Astrocyte (in vitro differentiated cells and primary cell): ENCODE measurements around the gene RNPEP. TPM values are rescaled to one million over a fixed set of nuclear protein-coding genes. Genes with fewer than 3 reads are reported as not detected.

Source experiments
- DNase-seq: peaks from one replicate; pipeline ENCODE4 v3.0.0-alpha.2; 2010; ENCODE audit warnings: low read depth
- FAIRE-seq: peaks from 2 replicates; lab custom pipeline; 2011; peaks lifted over from hg19 to GRCh38; lab: Jason Lieb, UNC
- H2AFZ ChIP-seq: 2 replicates; pipeline ENCODE4 v1.6.0; 2012; ENCODE audit warnings: low read depth, low read length, inconsistent platforms
- H3K27ac ChIP-seq: 2 replicates; pipeline ENCODE4 v1.5.1; 2011; ENCODE audit warnings: low read depth, low read length, inconsistent platforms
- H3K27me3 ChIP-seq: 2 replicates; pipeline ENCODE4 v1.6.0; 2011; ENCODE audit warnings: low read length, inconsistent platforms; ENCODE audit not compliant: insufficient read depth
- H3K36me3 ChIP-seq: 2 replicates; pipeline ENCODE4 v1.5.1; 2011; ENCODE audit warnings: low read length, inconsistent platforms; ENCODE audit not compliant: insufficient read depth
- H3K4me1 ChIP-seq: 2 replicates; pipeline ENCODE4 v1.5.1; 2011; ENCODE audit warnings: low read length, inconsistent platforms; ENCODE audit not compliant: insufficient read depth
- H3K4me2 ChIP-seq: 2 replicates; pipeline ENCODE4 v1.6.0; 2012; ENCODE audit warnings: low read length, inconsistent platforms
- H3K4me3 ChIP-seq: 2 replicates; pipeline ENCODE4 v1.5.1; 2011; ENCODE audit warnings: low read depth, mild to moderate bottlenecking, low read length, inconsistent platforms; ENCODE audit not compliant: insufficient read depth
- H3K79me2 ChIP-seq: 2 replicates; pipeline ENCODE4 v1.6.0; 2012; ENCODE audit warnings: mild to moderate bottlenecking, low read length, inconsistent platforms; ENCODE audit not compliant: insufficient read depth
- H3K9ac ChIP-seq: 2 replicates; pipeline ENCODE4 v1.6.0; 2012; ENCODE audit warnings: mild to moderate bottlenecking, low read length, inconsistent platforms
- H3K9me3 ChIP-seq: 2 replicates; pipeline ENCODE4 v1.5.1; 2012; ENCODE audit warnings: low read depth, mild to moderate bottlenecking, low read length, inconsistent platforms; ENCODE audit not compliant: insufficient read depth
- H4K20me1 ChIP-seq: 2 replicates; pipeline ENCODE4 v1.6.0; 2012; ENCODE audit warnings: low read length, inconsistent platforms; ENCODE audit not compliant: insufficient read depth
- H3K27ac Mint-ChIP-seq: one replicate; pipeline ENCODE4 v1.8.0; 2021; ENCODE audit warnings: mild to moderate bottlenecking, mixed read lengths; ENCODE audit not compliant: unreplicated experiment
- H3K27me3 Mint-ChIP-seq: one replicate; pipeline ENCODE4 v1.8.0; 2021; ENCODE audit warnings: low read depth, mixed read lengths; ENCODE audit not compliant: unreplicated experiment
- H3K36me3 Mint-ChIP-seq: one replicate; pipeline ENCODE4 v1.8.0; 2021; ENCODE audit warnings: low read depth, mixed read lengths; ENCODE audit not compliant: unreplicated experiment
- H3K4me1 Mint-ChIP-seq: one replicate; pipeline ENCODE4 v1.8.0; 2021; ENCODE audit warnings: low read depth, mixed read lengths; ENCODE audit not compliant: unreplicated experiment
- H3K4me3 Mint-ChIP-seq: one replicate; pipeline ENCODE4 v1.8.0; 2021; ENCODE audit warnings: mild to moderate bottlenecking, moderate library complexity, mixed read lengths; ENCODE audit not compliant: unreplicated experiment
- H3K9me3 Mint-ChIP-seq: one replicate; pipeline ENCODE4 v1.8.0; 2021; ENCODE audit warnings: mild to moderate bottlenecking, mixed read lengths; ENCODE audit not compliant: unreplicated experiment
- EZH2 ChIP-seq: IDR thresholded peaks from 2 replicates; pipeline ENCODE4 v1.6.1; 2012; ENCODE audit warnings: mild to moderate bottlenecking, low read length, inconsistent platforms; ENCODE audit not compliant: insufficient read depth
- total RNA-seq: library from RNA; stranded (reverse); gene quantifications from 2 replicates; pipeline ENCODE4 v1.2.1, GENCODE V29; 2021
- TF ChIP-seq, protein P1 (sequence below): IDR thresholded peaks from 2 replicates; pipeline ENCODE4 v1.5.1; 2011; ENCODE audit warnings: low read depth, mild to moderate bottlenecking, inconsistent platforms, low read length, moderate library complexity; ENCODE audit not compliant: insufficient read depth

RNPEP gene
- total RNA-seq, 1 donor from 2014 or later: 68.9 TPM

DNA sequence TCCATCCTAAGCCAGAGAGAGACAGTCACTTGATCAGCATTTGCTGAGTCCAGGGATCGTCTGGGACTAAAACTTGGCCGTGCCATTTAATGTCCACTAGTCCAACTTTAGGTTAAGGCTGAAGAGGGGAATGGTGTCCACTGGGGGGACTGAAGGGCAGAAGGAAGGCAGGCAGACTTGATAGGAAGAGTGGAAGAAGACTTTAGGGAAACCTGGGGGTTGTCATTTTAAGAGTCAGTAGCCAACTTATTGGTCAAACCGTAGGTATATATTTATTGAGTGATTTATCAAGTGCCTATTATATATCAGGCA lies 34.8 kb upstream of the RNPEP start:
- H3K9ac ChIP-seq: no peak overlapping the region
- no peak overlapping the region for H3K27ac ChIP-seq
- Mint-ChIP-seq H3K27me3 (peaks cover 11% of the 10 kb centered on the region), H3K36me3 (peaks cover 2% of the 10 kb centered on the region), H3K9me3 (peaks cover 3% of the 10 kb centered on the region), H3K4me3 (peak overlapping the region; percentile 91), H3K4me1 (peaks cover 40% of the 10 kb centered on the region), H3K27ac (peak overlapping the region; percentile 94)
- no peaks in the 10 kb centered on the region for H3K9me3 ChIP-seq
- peaks cover 26% of the 10 kb centered on the region for H3K4me1 ChIP-seq
- no peaks in the 10 kb centered on the region for H3K79me2 ChIP-seq
- TF ChIP-seq, protein P1, sequence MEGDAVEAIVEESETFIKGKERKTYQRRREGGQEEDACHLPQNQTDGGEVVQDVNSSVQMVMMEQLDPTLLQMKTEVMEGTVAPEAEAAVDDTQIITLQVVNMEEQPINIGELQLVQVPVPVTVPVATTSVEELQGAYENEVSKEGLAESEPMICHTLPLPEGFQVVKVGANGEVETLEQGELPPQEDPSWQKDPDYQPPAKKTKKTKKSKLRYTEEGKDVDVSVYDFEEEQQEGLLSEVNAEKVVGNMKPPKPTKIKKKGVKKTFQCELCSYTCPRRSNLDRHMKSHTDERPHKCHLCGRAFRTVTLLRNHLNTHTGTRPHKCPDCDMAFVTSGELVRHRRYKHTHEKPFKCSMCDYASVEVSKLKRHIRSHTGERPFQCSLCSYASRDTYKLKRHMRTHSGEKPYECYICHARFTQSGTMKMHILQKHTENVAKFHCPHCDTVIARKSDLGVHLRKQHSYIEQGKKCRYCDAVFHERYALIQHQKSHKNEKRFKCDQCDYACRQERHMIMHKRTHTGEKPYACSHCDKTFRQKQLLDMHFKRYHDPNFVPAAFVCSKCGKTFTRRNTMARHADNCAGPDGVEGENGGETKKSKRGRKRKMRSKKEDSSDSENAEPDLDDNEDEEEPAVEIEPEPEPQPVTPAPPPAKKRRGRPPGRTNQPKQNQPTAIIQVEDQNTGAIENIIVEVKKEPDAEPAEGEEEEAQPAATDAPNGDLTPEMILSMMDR: no peak
- no peak for TF ChIP-seq EZH2
- no peaks in the 10 kb centered on the region for H3K36me3 ChIP-seq
- no peaks in the 10 kb centered on the region for H4K20me1 ChIP-seq
- no peaks in the 10 kb centered on the region for H3K27me3 ChIP-seq
- DNase-seq: no peak
- H3K4me2 ChIP-seq: peak overlapping the region; percentile 90
- FAIRE-seq: no peak
- H3K4me3 ChIP-seq: no peak overlapping the region
- H2AFZ ChIP-seq: no peak overlapping the region

DNA sequence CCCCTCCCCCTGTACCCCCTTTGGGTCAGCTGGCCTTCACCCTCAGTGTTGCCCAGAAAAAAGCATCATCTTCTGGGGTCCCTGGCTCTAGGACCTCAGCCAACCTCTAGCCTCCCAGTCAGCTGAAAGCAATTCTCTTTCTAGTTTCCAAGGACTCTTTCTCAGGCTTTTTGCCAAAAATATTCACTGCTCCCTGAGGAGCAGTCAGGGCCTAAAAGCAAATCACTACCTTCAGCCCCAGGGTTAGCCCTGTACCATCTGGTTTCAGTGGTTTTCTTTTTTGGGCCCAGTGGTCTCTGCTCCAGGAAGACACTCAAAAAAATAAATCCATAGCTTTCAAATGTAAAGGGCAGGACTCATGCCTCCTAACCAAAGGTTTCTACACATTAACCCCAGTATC lies 33.0 kb upstream of the RNPEP start:
- no peak for FAIRE-seq
- no peak overlapping the region for H3K27ac ChIP-seq
- Mint-ChIP-seq H3K4me3 (peak overlapping the region; percentile 50), H3K36me3 (no peaks in the 10 kb centered on the region), H3K4me1 (peaks cover 33% of the 10 kb centered on the region), H3K9me3 (peaks cover 3% of the 10 kb centered on the region), H3K27me3 (peaks cover 11% of the 10 kb centered on the region), H3K27ac (peak overlapping the region; percentile 62)
- H4K20me1 ChIP-seq: no peaks in the 10 kb centered on the region
- no peaks in the 10 kb centered on the region for H3K36me3 ChIP-seq
- no peaks in the 10 kb centered on the region for H3K27me3 ChIP-seq
- H3K9me3 ChIP-seq: no peaks in the 10 kb centered on the region
- H3K79me2 ChIP-seq: no peaks in the 10 kb centered on the region
- no peak overlapping the region for H3K9ac ChIP-seq
- no peak for TF ChIP-seq EZH2
- H3K4me2 ChIP-seq: no peak overlapping the region
- no peak overlapping the region for H3K4me3 ChIP-seq
- no peak overlapping the region for H2AFZ ChIP-seq
- DNase-seq: no peak
- H3K4me1 ChIP-seq: peaks cover 29% of the 10 kb centered on the region

DNA sequence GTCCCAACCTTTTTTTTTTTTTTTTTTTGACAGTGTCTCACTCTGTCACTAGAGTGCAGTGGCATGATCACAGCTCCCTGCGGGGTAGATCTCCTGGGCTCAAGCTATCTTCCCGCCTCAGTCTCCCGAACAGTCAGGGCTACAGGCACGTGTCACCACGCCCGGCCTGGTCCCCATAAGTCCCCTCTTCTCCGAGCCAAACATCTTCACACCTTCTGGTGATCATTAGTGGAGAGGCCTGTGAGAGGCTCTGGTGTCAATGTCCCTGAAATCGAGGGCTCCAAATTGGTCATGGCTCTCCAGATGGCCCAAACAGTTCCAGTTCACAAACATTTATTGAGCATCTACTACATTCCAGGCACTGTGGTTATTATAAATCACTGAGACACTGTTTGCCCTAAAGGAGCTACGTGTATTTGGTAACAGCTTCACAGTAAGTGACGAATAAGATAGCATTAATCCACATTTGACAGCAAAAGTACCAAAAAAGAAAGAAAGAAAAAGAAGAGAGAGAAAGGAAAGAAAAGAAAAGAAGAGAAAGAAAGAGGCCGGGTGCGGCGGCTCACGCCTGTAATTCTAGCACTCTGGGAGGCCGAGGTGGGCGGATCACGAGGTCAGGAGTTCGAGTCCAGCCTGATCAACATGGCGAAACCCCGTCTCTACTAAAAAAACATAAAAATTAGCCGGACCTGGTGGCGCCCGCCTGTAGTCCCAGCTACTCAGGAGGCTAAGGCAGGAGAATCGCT lies 28.0 kb upstream of the RNPEP start:
- Mint-ChIP-seq H3K4me3 (peak overlapping the region; percentile 92), H3K27ac (peak overlapping the region; percentile 78), H3K27me3 (peaks cover 4% of the 10 kb centered on the region), H3K9me3 (peaks cover 2% of the 10 kb centered on the region), H3K36me3 (peaks cover 3% of the 10 kb centered on the region), H3K4me1 (peaks cover 9% of the 10 kb centered on the region)
- Histone ChIP-seq H3K4me3 (peak overlapping the region; percentile 98), H2AFZ (peak overlapping the region; percentile 67), H3K4me2 (peak overlapping the region; percentile 89), H3K9me3 (no peaks in the 10 kb centered on the region), H3K79me2 (peaks cover 37% of the 10 kb centered on the region), H3K4me1 (peaks cover 9% of the 10 kb centered on the region), H3K9ac (peak overlapping the region; percentile 93), H4K20me1 (peaks cover 14% of the 10 kb centered on the region), H3K27ac (peak overlapping the region; percentile 89), H3K27me3 (no peaks in the 10 kb centered on the region), H3K36me3 (peaks cover 16% of the 10 kb centered on the region)
- DNase-seq (no peak), FAIRE-seq (no peak)
- TF ChIP-seq, protein P1: no peak
- TF ChIP-seq EZH2: no peak
